Head of caudate nucleus (tissue), 42 donors: ENCODE measurements around the gene RCC2.
A peak's percentile ranks its signal among the peaks of the same experiment; 100 is the strongest.
"Not testable (repeated sequence)": the region's sequence is repeated elsewhere in the genome, so short reads cannot be mapped to it uniquely, and the experiment has no call there.

Source experiments
- DNase-seq, 42 donors: peaks; one replicate each; pipeline versions ENCODE4 v3.0.0 to v3.0.0-alpha.2; 2020 to 2021; ENCODE audit warnings: mixed read lengths in 7 of 42
- intact Hi-C: fragments of 100-400 bp; cut with DNase I; formaldehyde crosslinking; loops from one replicate; pipeline ENCODE4 v1.15.0; 2022

RCC2 gene

GRCh38 chr1:17439250-17440073 lies at the start of gene RCC2:
Gene RCC2 (minus strand): TSS chr1:17439677. CDS start chr1:17438514, 1,163 bp downstream.
- intact Hi-C loops = no loop called here
- peak in 41 of 42 donors; percentile 29 to 89 (median 75) for DNase-seq

GRCh38 chr1:17486242-17486641 lies 46.8 kb upstream of the RCC2 start:
- intact Hi-C loops = no loop called here
- DNase-seq = no peak

GRCh38 chr1:17485281-17485680 lies 45.8 kb upstream of the RCC2 start:
- DNase-seq = peak in 13 of 42 donors; percentile 8 to 42 (median 19)
- intact Hi-C loops = no loop called here

- DNase-seq, intact Hi-C loops: not testable (repeated sequence)
These were observed 42.5 kb upstream of the RCC2 start for GRCh38 chr1:17481981-17482380.

GRCh38 chr1:17480846-17481245 lies 41.4 kb upstream of the RCC2 start:
- intact Hi-C loops = no loop called here
- no peak for DNase-seq

- intact Hi-C loops = no loop called here
- peak in 10 of 42 donors; percentile 4 to 51 (median 17) for DNase-seq
These were observed 36.3 kb upstream of the RCC2 start for GRCh38 chr1:17475752-17476151.

- DNase-seq, intact Hi-C loops: not testable (repeated sequence)
These were observed 35.5 kb upstream of the RCC2 start for GRCh38 chr1:17474836-17475555.

GRCh38 chr1:17472814-17473213 lies 33.3 kb upstream of the RCC2 start:
- intact Hi-C loops = no loop called here
- DNase-seq = no peak

GRCh38 chr1:17471393-17471792 lies 31.9 kb upstream of the RCC2 start:
- intact Hi-C loops = no loop called here
- no peak for DNase-seq

GRCh38 chr1:17470021-17470799 lies 30.7 kb upstream of the RCC2 start:
- no peak for DNase-seq
- intact Hi-C loops = no loop called here

GRCh38 chr1:17468357-17469265 lies 29.1 kb upstream of the RCC2 start:
- DNase-seq, intact Hi-C loops: not testable (repeated sequence)

- DNase-seq = no peak
- intact Hi-C loops = no loop called here
These were observed 26.9 kb upstream of the RCC2 start for GRCh38 chr1:17466359-17466758.

- DNase-seq = no peak
- intact Hi-C loops = no loop called here
These were observed 25.8 kb upstream of the RCC2 start for GRCh38 chr1:17465228-17465627.

GRCh38 chr1:17463991-17464390 lies 24.5 kb upstream of the RCC2 start:
- intact Hi-C loops = no loop called here
- no peak for DNase-seq

GRCh38 chr1:17462669-17463068 lies 23.2 kb upstream of the RCC2 start:
- intact Hi-C loops = no loop called here
- DNase-seq = no peak

- DNase-seq = no peak
- intact Hi-C loops = no loop called here
These were observed 20.7 kb upstream of the RCC2 start for GRCh38 chr1:17460219-17460618.

- intact Hi-C loops = no loop called here
- DNase-seq = no peak
These were observed 19.3 kb upstream of the RCC2 start for GRCh38 chr1:17458794-17459193.

- DNase-seq = no peak
- intact Hi-C loops = no loop called here
These were observed 13.2 kb upstream of the RCC2 start for GRCh38 chr1:17452686-17453085.

- intact Hi-C loops, DNase-seq: not testable (repeated sequence)
These were observed 12.7 kb upstream of the RCC2 start for GRCh38 chr1:17452203-17452602.
